Loucy (cell line): ENCODE results near the gene SH3BP5.

Experiments
- CTCF ChIP-seq: fragments of 200-600 bp; sonication (generic); conservative IDR thresholded peaks from 2 replicates; pipeline ENCODE4 v1.5.1; 2014; ENCODE audit warnings: mild to moderate bottlenecking, antibody characterized with exemption, low read length
- EZH2phosphoT487 ChIP-seq: fragments of 200-600 bp; IDR thresholded peaks from 2 replicates; pipeline ENCODE4 v1.6.1; 2018; ENCODE audit warnings: antibody characterized with exemption, mild to moderate bottlenecking, moderate library complexity, borderline replicate concordance

DNA sequence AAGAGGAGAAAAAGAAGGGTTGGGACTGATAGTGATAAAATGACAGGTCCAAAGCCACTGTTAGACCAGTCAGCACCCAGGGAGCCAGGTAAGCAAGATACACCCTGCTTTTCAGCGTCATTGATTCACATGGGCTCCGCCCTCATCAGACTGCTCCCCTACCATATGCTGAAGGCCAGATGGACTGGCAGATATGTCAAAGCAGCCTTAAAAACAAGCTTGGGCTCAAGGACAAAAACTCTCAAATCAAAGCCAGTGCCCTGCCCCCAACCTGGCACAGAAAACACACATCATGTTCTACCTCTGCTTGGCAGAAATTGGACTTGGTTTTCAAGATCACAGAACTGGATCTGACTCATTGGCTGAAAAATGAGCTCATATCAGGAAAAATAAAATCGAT lies 33.4 kb downstream of the SH3BP5 start:
- TF ChIP-seq CTCF (no peak), EZH2phosphoT487 (no peak)
